CD4-positive, CD25-positive, alpha-beta regulatory T cell (primary cell): ENCODE data around the gene MYOM1. TPM values are rescaled to one million over a fixed set of nuclear protein-coding genes. Genes with fewer than 3 reads are reported as not detected.

Experiments used
- ATAC-seq, 2 donors: fragments of 150-1000 bp; cut with Tn5 transposase; one replicate each; pipeline ENCODE4 v1.10.0; 2021; ENCODE audit warnings: low read depth in 2 of 2, moderate number of reproducible peaks in 2 of 2, moderate library complexity in 1 of 2
- DNase-seq, 3 donors: peaks; one replicate each; pipeline versions ENCODE4 v3.0.0 to v3.0.0-alpha.2; 2012 to 2022; ENCODE audit warnings: mixed read lengths in 1 of 3
- H3K27ac ChIP-seq: one replicate; pipeline ENCODE4 v1.7.0; 2013; ENCODE audit warnings: mild to moderate bottlenecking, low read length; ENCODE audit not compliant: insufficient read depth, poor library complexity, severe bottlenecking
- H3K27me3 ChIP-seq: one replicate; pipeline ENCODE4 v1.7.0; 2013; ENCODE audit warnings: low read length; ENCODE audit not compliant: control insufficient read depth, insufficient read depth
- H3K36me3 ChIP-seq: one replicate; pipeline ENCODE4 v1.7.0; 2013; ENCODE audit warnings: mild to moderate bottlenecking, low read length, moderate library complexity; ENCODE audit not compliant: control insufficient read depth, insufficient read depth
- H3K4me1 ChIP-seq: 2 replicates; pipeline ENCODE4 v1.7.0; 2013; ENCODE audit warnings: mild to moderate bottlenecking, low read length; ENCODE audit not compliant: insufficient read depth, control insufficient read depth, poor library complexity, severe bottlenecking
- H3K4me3 ChIP-seq: one replicate; pipeline ENCODE4 v1.7.0; 2013; ENCODE audit warnings: low read depth, mild to moderate bottlenecking, low read length, moderate library complexity
- H3K9me3 ChIP-seq, 2 experiments: 1 replicate in 1 of 2; 2 replicates in 1 of 2; pipeline ENCODE4 v1.7.0; 2013; ENCODE audit warnings: low read length in 2 of 2, mild to moderate bottlenecking in 1 of 2, moderate library complexity in 1 of 2; ENCODE audit not compliant: control insufficient read depth in 2 of 2
- H3K27ac Mint-ChIP-seq, 3 donors: one replicate each; pipeline ENCODE4 v1.8.0; 2020 to 2022; ENCODE audit warnings: mild to moderate bottlenecking in 3 of 3, mixed read lengths in 3 of 3, moderate library complexity in 2 of 3
- H3K27me3 Mint-ChIP-seq: one replicate; pipeline ENCODE4 v1.8.0; 2022; ENCODE audit warnings: mild to moderate bottlenecking, mixed read lengths
- H3K36me3 Mint-ChIP-seq: one replicate; pipeline ENCODE4 v1.8.0; 2020; ENCODE audit warnings: mixed read lengths
- H3K4me1 Mint-ChIP-seq, 4 donors: one replicate each; pipeline ENCODE4 v1.8.0; 2020 to 2022; ENCODE audit warnings: mixed read lengths in 4 of 4, mild to moderate bottlenecking in 1 of 4
- H3K4me3 Mint-ChIP-seq, 4 donors: one replicate each; pipeline ENCODE4 v1.8.0; 2020 to 2022; ENCODE audit warnings: mild to moderate bottlenecking in 4 of 4, mixed read lengths in 4 of 4, moderate library complexity in 3 of 4
- H3K9me3 Mint-ChIP-seq, 7 donors: one replicate each; pipeline ENCODE4 v1.8.0; 2020 to 2022; ENCODE audit warnings: mixed read lengths in 7 of 7, mild to moderate bottlenecking in 3 of 7, moderate library complexity in 2 of 7
- polyA plus RNA-seq, 4 donors: library from polyadenylated mRNA; unstranded; fragments of 300-500 nt; fragmentation: Illumina TruSeq; gene quantifications; one replicate each; pipeline ENCODE4 v1.2.3, GENCODE V29; 2021
- total RNA-seq: library from RNA; stranded (reverse); gene quantifications from one replicate; pipeline ENCODE4 v1.2.3, GENCODE V29; 2022

The MYOM1 gene
- total and polyA plus RNA-seq, 5 donors from 2014 or later, result 0.03 to 1.4 (median 0.49) TPM

GRCh38 chr18:3124822-3125221 lies 94.9 kb downstream of the MYOM1 start:
- Histone ChIP-seq H3K27ac (no peak overlapping the region), H3K27me3 (no peaks in the 10 kb centered on the region), H3K4me3 (no peak overlapping the region), H3K9me3 (no peaks in the 10 kb centered on the region), H3K4me1 (no peaks in the 10 kb centered on the region), H3K36me3 (no peaks in the 10 kb centered on the region)
- Mint-ChIP-seq H3K9me3 (peaks cover 0 to 7% (median 0%) of the 10 kb centered on the region in 7 donors), H3K27ac (no peak overlapping the region), H3K27me3 (peaks cover 24% of the 10 kb centered on the region), H3K4me1 (peaks cover 0 to 4% (median 2%) of the 10 kb centered on the region in 4 donors), H3K4me3 (no peak overlapping the region), H3K36me3 (peaks cover 16% of the 10 kb centered on the region)
- no peak for DNase-seq
- no peak for ATAC-seq

GRCh38 chr18:3122851-3123250 lies 96.9 kb downstream of the MYOM1 start:
- Mint-ChIP-seq H3K4me1 (no peaks in the 10 kb centered on the region), H3K9me3 (peaks cover 0 to 7% (median 1%) of the 10 kb centered on the region in 7 donors), H3K27me3 (peaks cover 18% of the 10 kb centered on the region), H3K27ac (no peak overlapping the region), H3K36me3 (peaks cover 13% of the 10 kb centered on the region), H3K4me3 (no peak overlapping the region)
- ATAC-seq (no peak), DNase-seq (no peak)
- Histone ChIP-seq H3K4me1 (no peaks in the 10 kb centered on the region), H3K36me3 (no peaks in the 10 kb centered on the region), H3K9me3 (no peaks in the 10 kb centered on the region), H3K27me3 (no peaks in the 10 kb centered on the region), H3K27ac (no peak overlapping the region), H3K4me3 (no peak overlapping the region)

GRCh38 chr18:3121259-3121658 lies 98.5 kb downstream of the MYOM1 start:
- peaks cover 6% of the 10 kb centered on the region for H3K36me3 Mint-ChIP-seq
- H3K4me3 Mint-ChIP-seq, result no peak overlapping the region
- peaks cover 0 to 7% (median 1%) of the 10 kb centered on the region in 7 donors for H3K9me3 Mint-ChIP-seq
- no peaks in the 10 kb centered on the region for H3K4me1 Mint-ChIP-seq
- Histone ChIP-seq H3K27ac (no peak overlapping the region), H3K36me3 (no peaks in the 10 kb centered on the region), H3K9me3 (no peaks in the 10 kb centered on the region), H3K4me1 (no peaks in the 10 kb centered on the region), H3K4me3 (no peak overlapping the region), H3K27me3 (no peaks in the 10 kb centered on the region)
- peaks cover 18% of the 10 kb centered on the region for H3K27me3 Mint-ChIP-seq
- no peak overlapping the region for H3K27ac Mint-ChIP-seq
- no peak for ATAC-seq
- DNase-seq, result no peak

GRCh38 chr18:3120356-3120755 lies 99.4 kb downstream of the MYOM1 start:
- peaks cover 12% of the 10 kb centered on the region for H3K36me3 Mint-ChIP-seq
- no peak overlapping the region for H3K27ac ChIP-seq
- peaks cover 18% of the 10 kb centered on the region for H3K27me3 Mint-ChIP-seq
- no peak overlapping the region for H3K27ac Mint-ChIP-seq
- no peaks in the 10 kb centered on the region for H3K4me1 Mint-ChIP-seq
- no peaks in the 10 kb centered on the region for H3K4me1 ChIP-seq
- H3K4me3 ChIP-seq, result no peak overlapping the region
- ATAC-seq (no peak), DNase-seq (no peak)
- no peaks in the 10 kb centered on the region for H3K27me3 ChIP-seq
- no peaks in the 10 kb centered on the region for H3K36me3 ChIP-seq
- no peaks in the 10 kb centered on the region for H3K9me3 ChIP-seq
- no peak overlapping the region for H3K4me3 Mint-ChIP-seq
- H3K9me3 Mint-ChIP-seq, result peaks cover 0 to 7% (median 1%) of the 10 kb centered on the region in 7 donors

- H3K27me3 ChIP-seq, result no peaks in the 10 kb centered on the region
- no peaks in the 10 kb centered on the region for H3K36me3 ChIP-seq
- no peak overlapping the region for H3K4me3 ChIP-seq
- no peak overlapping the region for H3K4me3 Mint-ChIP-seq
- peaks cover 13% of the 10 kb centered on the region for H3K27me3 Mint-ChIP-seq
- DNase-seq, result no peak
- H3K36me3 Mint-ChIP-seq, result peaks cover 14% of the 10 kb centered on the region
- no peaks in the 10 kb centered on the region for H3K4me1 Mint-ChIP-seq
- no peak overlapping the region for H3K27ac ChIP-seq
- H3K9me3 Mint-ChIP-seq, result peaks cover 0 to 1% (median under 1%) of the 10 kb centered on the region in 7 donors
- no peak for ATAC-seq
- H3K27ac Mint-ChIP-seq, result no peak overlapping the region
- H3K9me3 ChIP-seq, result no peaks in the 10 kb centered on the region
- H3K4me1 ChIP-seq, result no peaks in the 10 kb centered on the region
These were observed 100.1 kb downstream of the MYOM1 start for GRCh38 chr18:3119401-3120341.

- Histone ChIP-seq H3K9me3 (no peaks in the 10 kb centered on the region), H3K27me3 (no peaks in the 10 kb centered on the region), H3K27ac (no peak overlapping the region), H3K36me3 (no peaks in the 10 kb centered on the region), H3K4me3 (no peak overlapping the region), H3K4me1 (no peaks in the 10 kb centered on the region)
- Mint-ChIP-seq H3K4me1 (no peaks in the 10 kb centered on the region), H3K4me3 (no peak overlapping the region), H3K27me3 (peaks cover 10% of the 10 kb centered on the region), H3K9me3 (peaks cover 0 to 1% (median 0%) of the 10 kb centered on the region in 7 donors), H3K36me3 (peaks cover 14% of the 10 kb centered on the region), H3K27ac (no peak overlapping the region)
- ATAC-seq, result no peak
- DNase-seq, result no peak
These were observed 101.4 kb downstream of the MYOM1 start for GRCh38 chr18:3118195-3119010.

- Histone ChIP-seq H3K4me3 (no peak overlapping the region), H3K36me3 (no peaks in the 10 kb centered on the region), H3K9me3 (no peaks in the 10 kb centered on the region), H3K27me3 (no peaks in the 10 kb centered on the region), H3K27ac (no peak overlapping the region), H3K4me1 (no peaks in the 10 kb centered on the region)
- no peak overlapping the region for H3K27ac Mint-ChIP-seq
- H3K4me3 Mint-ChIP-seq, result no peak overlapping the region
- no peak for ATAC-seq
- peaks cover 10% of the 10 kb centered on the region for H3K27me3 Mint-ChIP-seq
- peaks cover 0 to 1% (median 0%) of the 10 kb centered on the region in 7 donors for H3K9me3 Mint-ChIP-seq
- H3K4me1 Mint-ChIP-seq, result no peaks in the 10 kb centered on the region
- peaks cover 14% of the 10 kb centered on the region for H3K36me3 Mint-ChIP-seq
- no peak for DNase-seq
These were observed 102.1 kb downstream of the MYOM1 start for GRCh38 chr18:3117493-3118192.
